Adrenal gland (tissue), 12 donors: Measurements from ENCODE around the gene ALOX12B. TPM values are rescaled to one million over a fixed set of nuclear protein-coding genes. Genes with fewer than 3 reads are reported as not detected.
A peak's percentile ranks its signal among the peaks of the same experiment; 100 is the strongest.

ENCODE experiments used
- DNase-seq, 7 donors: peaks; one replicate each; pipeline ENCODE4 v3.0.0-alpha.2; 2019 to 2020
- H3K27ac ChIP-seq, 5 donors: fragments of 200-600 bp; sonication (generic) in 4 of 5; 1 replicate in 3 of 5; 2 replicates in 2 of 5; pipeline versions ENCODE4 v1.5.1 to v1.8.0; 2016 to 2020; ENCODE audit warnings: mild to moderate bottlenecking in 1 of 5
- H3K27me3 ChIP-seq: fragments of 200-600 bp; 2 replicates; pipeline ENCODE4 v1.8.0; 2021
- H3K36me3 ChIP-seq, 2 donors: fragments of 200-600 bp; replicated peaks in 1 of 2; 1 replicate in 1 of 2; 2 replicates in 1 of 2; pipeline versions ENCODE4 v1.5.1 to v1.8.0; 2018 to 2022
- H3K4me1 ChIP-seq, 2 donors: fragments of 200-600 bp; replicated peaks in 1 of 2; 1 replicate in 1 of 2; 2 replicates in 1 of 2; pipeline versions ENCODE4 v1.5.1 to v1.8.0; 2018 to 2021
- H3K4me3 ChIP-seq, 4 donors: fragments of 200-600 bp; sonication (generic) in 3 of 4; one replicate each; pipeline ENCODE4 v1.5.1; 2016 to 2018
- H3K9me3 ChIP-seq, 3 donors: fragments of 200-600 bp; sonication (generic) in 1 of 3; replicated peaks in 1 of 3; 1 replicate in 2 of 3; 2 replicates in 1 of 3; pipeline versions ENCODE4 v1.5.1 to v1.8.0; 2016 to 2021
- POLR2A ChIP-seq, 2 donors: fragments of 450-650 bp; IDR thresholded peaks; one replicate each; pipeline ENCODE4 v1.6.1; 2017; ENCODE audit warnings: antibody characterized with exemption in 2 of 2, mild to moderate bottlenecking in 2 of 2, moderate library complexity in 1 of 2
- WGBS, 4 donors: extraction: QIAGEN DNeasy Blood & Tissue Kit in 2 of 4; methylation state at CpG; one replicate each; pipeline versions ENCODE4 v1.1.5 to v1.1.7; 2013 to 2017; 5-methylcytosine and 5-hydroxymethylcytosine counted together
- intact Hi-C, 2 donors: fragments of 100-400 bp; cut with DNase I; formaldehyde crosslinking; loops; one replicate each; pipeline versions ENCODE4 v1.14.1 to v1.15.0; 2022 to 2023
- polyA plus RNA-seq, 3 donors: library from polyadenylated mRNA; stranded (reverse); fragments of 200-250 nt in 2 of 3; fragments of 350-450 nt in 1 of 3; fragmentation: Illumina TruSeq in 1 of 3; extraction: RNeasy Lipid Tissue Mini Kit (QIAGEN cat#74804) in 1 of 3; gene quantifications; one replicate each; pipeline ENCODE4 v1.2.3, GENCODE V29; 2013 to 2014
- total RNA-seq, 9 donors: library from RNA; depleted of rRNA in 4 of 9; stranded (reverse); fragments of >200 nt in 4 of 9; fragments of 120-200 nt in 1 of 9; fragmentation: NEBNext Ultra II Directional in 1 of 9; extraction: Animal tissue kit (Norgen Biotek cat#: 25700) in 1 of 9; gene quantifications; one replicate each; pipeline versions ENCODE4 v1.1.0 to v1.2.4, GENCODE V29; 2013 to 2023
- TF ChIP-seq, protein P1 (sequence below), 6 experiments: fragments of 450-650 bp in 4 of 6; fragments of 200-600 bp in 2 of 6; sonication (generic) in 1 of 6; IDR thresholded peaks; 1 replicate in 5 of 6; 2 replicates in 1 of 6; pipeline versions ENCODE4 v1.5.1 to v1.8.0; 2016 to 2021; ENCODE audit warnings: antibody characterized with exemption in 6 of 6, mild to moderate bottlenecking in 2 of 6, moderate library complexity in 1 of 6
- donor health status: healthy with polysubstance abuse.
- donor health status: Bipolar disorder and iron deficiency.
- donor health status: DM: yes; HTN: yes; CAD: no.
- donor health status: DM: no; HTN: no; CAD: no.
- donor health status: DM: no; HTN: no; CAD: no.
- donor health status: DM: yes; HTN: yes; CAD: no.

The ALOX12B gene
- total and polyA plus RNA-seq, 12 donors, result not detected

- H3K4me1 ChIP-seq, result no peaks in the 10 kb centered on the region
- no peaks in the 10 kb centered on the region for H3K36me3 ChIP-seq
- H3K4me3 ChIP-seq, result no peak overlapping the region
- no peaks in the 10 kb centered on the region for H3K9me3 ChIP-seq
- intact Hi-C loops, result no loop called here
- 78 to 85% (median 82%) methylated on average over 17 to 24 of the region's 24 CpGs for WGBS, 4 donors
- TF ChIP-seq, protein P1, sequence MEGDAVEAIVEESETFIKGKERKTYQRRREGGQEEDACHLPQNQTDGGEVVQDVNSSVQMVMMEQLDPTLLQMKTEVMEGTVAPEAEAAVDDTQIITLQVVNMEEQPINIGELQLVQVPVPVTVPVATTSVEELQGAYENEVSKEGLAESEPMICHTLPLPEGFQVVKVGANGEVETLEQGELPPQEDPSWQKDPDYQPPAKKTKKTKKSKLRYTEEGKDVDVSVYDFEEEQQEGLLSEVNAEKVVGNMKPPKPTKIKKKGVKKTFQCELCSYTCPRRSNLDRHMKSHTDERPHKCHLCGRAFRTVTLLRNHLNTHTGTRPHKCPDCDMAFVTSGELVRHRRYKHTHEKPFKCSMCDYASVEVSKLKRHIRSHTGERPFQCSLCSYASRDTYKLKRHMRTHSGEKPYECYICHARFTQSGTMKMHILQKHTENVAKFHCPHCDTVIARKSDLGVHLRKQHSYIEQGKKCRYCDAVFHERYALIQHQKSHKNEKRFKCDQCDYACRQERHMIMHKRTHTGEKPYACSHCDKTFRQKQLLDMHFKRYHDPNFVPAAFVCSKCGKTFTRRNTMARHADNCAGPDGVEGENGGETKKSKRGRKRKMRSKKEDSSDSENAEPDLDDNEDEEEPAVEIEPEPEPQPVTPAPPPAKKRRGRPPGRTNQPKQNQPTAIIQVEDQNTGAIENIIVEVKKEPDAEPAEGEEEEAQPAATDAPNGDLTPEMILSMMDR (IDR thresholded peaks at IDR 0.05), result no peak
- TF ChIP-seq POLR2A (IDR thresholded peaks at IDR 0.05), result no peak
- no peak overlapping the region for H3K27ac ChIP-seq
- H3K27me3 ChIP-seq, result peaks cover 5% of the 10 kb centered on the region
- peak in 1 of 7 donors; percentile 7 for DNase-seq
Measured at GRCh38 chr17:8044819-8045810, 42.4 kb downstream of the ALOX12B start.

DNA sequence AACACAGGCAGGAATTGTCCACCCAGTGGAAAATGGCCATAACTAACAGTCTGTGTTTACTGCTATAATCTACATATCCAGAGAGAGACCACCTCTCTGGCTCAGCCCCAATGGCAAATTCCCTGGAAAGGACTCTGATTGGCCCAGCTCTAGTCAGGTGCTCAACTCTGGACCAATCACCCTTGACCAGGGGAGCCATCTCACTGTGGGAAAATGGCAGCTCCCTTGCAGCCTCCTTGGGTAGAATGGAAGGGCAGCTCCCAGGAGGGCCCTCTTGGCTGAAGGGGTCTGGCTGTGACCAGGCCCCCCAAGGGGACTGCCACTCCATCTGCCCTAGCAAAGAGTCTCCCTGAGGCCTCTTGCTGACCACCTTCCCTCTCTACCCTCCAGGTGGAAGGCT, 45.5 kb downstream of the ALOX12B start:
- H3K4me3 ChIP-seq, result no peak overlapping the region
- intact Hi-C loops, result no loop called here
- peaks cover 5% of the 10 kb centered on the region for H3K27me3 ChIP-seq
- H3K27ac ChIP-seq, result peak overlapping the region in 1 of 5 donors; percentile 2
- H3K9me3 ChIP-seq, result no peaks in the 10 kb centered on the region
- DNase-seq, result peak in 1 of 7 donors; percentile 12
- TF ChIP-seq, protein P1 (IDR thresholded peaks at IDR 0.05), result no peak
- TF ChIP-seq POLR2A (IDR thresholded peaks at IDR 0.05), result no peak
- no peaks in the 10 kb centered on the region for H3K36me3 ChIP-seq
- H3K4me1 ChIP-seq, result no peaks in the 10 kb centered on the region

DNA sequence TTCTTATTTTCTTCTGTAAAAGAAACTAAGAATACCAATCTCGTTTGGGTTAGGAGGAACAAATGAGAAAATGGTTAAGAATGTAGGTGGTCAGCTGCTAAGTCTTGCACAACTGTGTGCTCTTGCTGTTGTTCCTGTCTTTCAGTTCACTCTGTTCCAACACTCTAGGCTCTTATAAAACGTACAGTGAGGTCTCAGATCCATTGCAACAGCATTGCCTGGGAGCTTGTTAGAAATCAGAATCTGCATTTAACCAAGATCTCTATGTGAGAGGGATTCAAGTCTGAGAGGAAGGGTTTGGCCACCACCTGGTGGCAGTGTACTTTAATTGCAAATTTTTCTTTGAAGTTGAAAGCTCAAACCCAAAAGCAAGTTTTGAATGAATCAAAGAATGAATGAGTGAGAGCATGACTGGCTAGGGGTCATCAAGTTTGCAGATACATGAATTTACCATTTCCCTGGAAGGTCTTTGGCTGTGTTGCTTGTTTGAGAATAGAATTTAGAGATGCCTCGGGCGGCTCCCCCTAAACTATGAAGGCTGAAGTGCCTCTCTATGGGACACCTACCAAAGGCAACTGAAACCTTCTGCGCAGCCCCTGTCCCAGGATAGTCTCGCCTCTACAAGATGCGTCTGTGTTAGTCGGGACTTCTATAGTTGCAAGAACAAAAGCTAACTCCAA, 46.1 kb downstream of the ALOX12B start:
- no peaks in the 10 kb centered on the region for H3K9me3 ChIP-seq
- TF ChIP-seq, protein P1 (IDR thresholded peaks at IDR 0.05), result peak; percentile 28 to 55 (median 46)
- TF ChIP-seq POLR2A (IDR thresholded peaks at IDR 0.05), result no peak
- peak overlapping the region in 2 of 5 donors; percentile 6 to 27 for H3K27ac ChIP-seq
- H3K4me3 ChIP-seq, result no peak overlapping the region
- DNase-seq, result peak in 2 of 7 donors; percentile 46 to 47
- peaks cover 5% of the 10 kb centered on the region for H3K27me3 ChIP-seq
- WGBS, 4 donors, result 55 to 74% (median 68%) methylated on average over 8 of the region's 8 CpGs
- intact Hi-C loops, result no loop called here
- H3K36me3 ChIP-seq, result no peaks in the 10 kb centered on the region
- H3K4me1 ChIP-seq, result no peaks in the 10 kb centered on the region

DNA sequence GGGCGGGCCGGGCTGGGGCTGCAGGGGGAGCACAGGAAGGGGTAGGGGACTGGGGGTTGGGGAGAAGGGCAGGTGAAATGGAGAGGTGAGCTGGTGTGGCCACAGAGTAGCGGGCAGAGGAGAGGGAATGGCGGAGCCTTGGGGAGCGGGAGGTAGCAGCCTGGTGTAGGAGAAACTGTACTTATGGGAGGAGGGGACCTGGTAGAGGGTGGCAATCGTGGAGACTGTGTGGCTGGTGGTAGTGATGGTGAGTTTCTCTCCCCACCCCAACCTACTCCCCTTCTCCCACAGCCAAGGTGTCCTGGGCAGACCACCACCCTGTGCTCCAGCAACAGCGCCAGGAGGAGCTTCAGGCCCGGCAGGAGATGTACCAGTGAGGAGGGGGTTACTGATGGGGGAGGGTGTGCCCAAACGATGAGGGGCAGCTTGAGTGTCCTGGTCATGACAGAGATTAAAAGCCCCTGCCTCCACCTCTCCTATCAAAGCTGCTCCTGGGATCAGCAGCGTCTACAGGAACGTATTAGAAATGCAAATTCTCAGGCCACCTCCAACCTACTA, 47.8 kb downstream of the ALOX12B start:
- peak overlapping the region in 1 of 4 donors; percentile 38 for H3K4me3 ChIP-seq
- TF ChIP-seq, protein P1 (IDR thresholded peaks at IDR 0.05), result no peak
- no peak for TF ChIP-seq POLR2A (IDR thresholded peaks at IDR 0.05)

More for the DNA sequence above, 47.8 kb downstream of the ALOX12B start:
- intact Hi-C loops, result no loop called here
- Histone ChIP-seq H3K9me3 (no peaks in the 10 kb centered on the region), H3K4me1 (no peaks in the 10 kb centered on the region), H3K27me3 (no peaks in the 10 kb centered on the region), H3K27ac (no peak overlapping the region), H3K36me3 (no peaks in the 10 kb centered on the region)
- peak in 2 of 7 donors; percentile 10 to 31 for DNase-seq
- whole genome bisulfite sequencing, 4 donors, result 52 to 59% (median 58%) methylated on average over 9 to 11 of the region's 11 CpGs
